Gastroesophageal sphincter (tissue), 4 donors: ENCODE results near the gene TTLL9. TPM values are rescaled to one million over a fixed set of nuclear protein-coding genes. Genes with fewer than 3 reads are reported as not detected.
"Not testable (repeated sequence)": the region's sequence is repeated elsewhere in the genome, so short reads cannot be mapped to it uniquely, and the experiment has no call there.

Experiments used
- ATAC-seq: fragments of 150-250 bp; one replicate; pipeline ENCODE4 v1.9.1; 2016; ENCODE audit warnings: mild to moderate bottlenecking, moderate library complexity
- H3K27ac ChIP-seq, 4 donors: fragments of 200-600 bp; sonication (generic) in 3 of 4; 1 replicate in 3 of 4; 2 replicates in 1 of 4; pipeline ENCODE4 v1.5.1; 2016 to 2019
- H3K27me3 ChIP-seq: fragments of 200-600 bp; sonication (generic); one replicate; pipeline ENCODE4 v1.5.1; 2019
- H3K36me3 ChIP-seq, 2 donors: fragments of 200-600 bp; sonication (generic); one replicate each; pipeline ENCODE4 v1.5.1; 2019; ENCODE audit warnings: control low read depth in 1 of 2
- H3K4me1 ChIP-seq, 3 donors: fragments of 200-600 bp; sonication (generic); 1 replicate in 2 of 3; 2 replicates in 1 of 3; pipeline ENCODE4 v1.5.1; 2016 to 2019; ENCODE audit warnings: control low read depth in 2 of 3
- H3K4me3 ChIP-seq, 2 donors: fragments of 200-600 bp; sonication (generic); one replicate each; pipeline ENCODE4 v1.5.1; 2019; ENCODE audit warnings: mild to moderate bottlenecking in 1 of 2, moderate library complexity in 1 of 2
- H3K9me3 ChIP-seq, 3 donors: fragments of 200-600 bp; sonication (generic); one replicate each; pipeline ENCODE4 v1.5.1; 2017 to 2019; ENCODE audit warnings: control low read depth in 2 of 3
- CTCF ChIP-seq, 4 experiments: fragments of 200-600 bp in 2 of 4; fragments of 450-650 bp in 2 of 4; sonication (generic) in 1 of 4; IDR thresholded peaks; one replicate each; pipeline ENCODE4 v1.5.1; 2017 to 2019; ENCODE audit warnings: antibody characterized with exemption in 4 of 4, mild to moderate bottlenecking in 2 of 4, moderate library complexity in 2 of 4
- EP300 ChIP-seq: sonication (generic); formaldehyde crosslinking; IDR thresholded peaks from one replicate; pipeline ENCODE4 v1.6.1; 2017; ENCODE audit warnings: antibody characterized with exemption, mild to moderate bottlenecking
- POLR2A ChIP-seq, 2 donors: fragments of 450-650 bp; IDR thresholded peaks; one replicate each; pipeline ENCODE4 v1.6.1; 2017; ENCODE audit warnings: antibody characterized with exemption in 2 of 2, mild to moderate bottlenecking in 2 of 2, moderate library complexity in 1 of 2
- POLR2AphosphoS5 ChIP-seq: sonication (generic); formaldehyde crosslinking; IDR thresholded peaks from one replicate; pipeline ENCODE4 v1.6.1; 2017; ENCODE audit warnings: antibody characterized with exemption
- WGBS, 2 donors: methylation state at CpG; one replicate each; pipeline ENCODE4 v1.1.5; 2018; ENCODE audit warnings: low coverage in 1 of 2; 5-methylcytosine and 5-hydroxymethylcytosine counted together
- total RNA-seq, 4 donors: library from RNA; depleted of rRNA; stranded (reverse); fragments of >200 nt; gene quantifications; one replicate each; pipeline ENCODE4 v1.1.0, GENCODE V29; 2016

TTLL9 gene
- total RNA-seq, 4 donors from 2014 or later = 0.47 TPM; not detected in 3

DNA sequence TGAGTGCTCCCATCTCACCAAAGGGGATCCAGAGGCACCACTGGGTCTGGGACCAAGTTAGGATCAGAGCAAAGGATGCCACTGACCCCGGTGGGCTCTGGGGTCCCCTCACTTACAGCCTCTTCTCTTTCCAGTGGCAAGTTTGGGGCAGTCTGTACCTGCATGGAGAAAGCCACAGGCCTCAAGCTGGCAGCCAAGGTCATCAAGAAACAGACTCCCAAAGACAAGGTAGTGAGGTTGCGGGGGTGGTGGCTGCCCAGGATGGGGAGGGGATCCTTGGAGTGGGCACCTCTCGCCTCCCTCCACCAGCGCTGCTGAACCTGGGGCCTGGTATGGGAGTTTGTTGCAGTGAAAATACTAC lies 46.3 kb upstream of the TTLL9 start:
- WGBS, 2 donors = no CpG with 5 or more reads among the region's 4 CpGs
- Histone ChIP-seq H3K36me3 (no peaks in the 10 kb centered on the region), H3K27me3 (no peaks in the 10 kb centered on the region), H3K27ac (no peak overlapping the region), H3K4me3 (no peak overlapping the region), H3K9me3 (no peaks in the 10 kb centered on the region), H3K4me1 (peaks cover 0 to 14% (median 3%) of the 10 kb centered on the region in 3 donors)
- ATAC-seq = no peak
- TF ChIP-seq EP300 = no peak
- no peak for TF ChIP-seq CTCF (IDR thresholded peaks at IDR 0.05)
- no peak for TF ChIP-seq POLR2A (IDR thresholded peaks at IDR 0.05)
- TF ChIP-seq POLR2AphosphoS5 = no peak

- peaks cover 0 to 14% (median 3%) of the 10 kb centered on the region in 3 donors for H3K4me1 ChIP-seq
- TF ChIP-seq CTCF (IDR thresholded peaks at IDR 0.05) (no peak), POLR2AphosphoS5 (no peak), EP300 (no peak), POLR2A (IDR thresholded peaks at IDR 0.05) (no peak)
- ATAC-seq = no peak
- no peak overlapping the region for H3K27ac ChIP-seq
- no peaks in the 10 kb centered on the region for H3K27me3 ChIP-seq
- 60 to 69% methylated on average over 7 to 10 of the region's 14 CpGs for WGBS, 2 donors
- H3K4me3 ChIP-seq = no peak overlapping the region
- H3K36me3 ChIP-seq = no peaks in the 10 kb centered on the region
- no peaks in the 10 kb centered on the region for H3K9me3 ChIP-seq
Measured at GRCh38 chr20:31824554-31825313, 45.7 kb upstream of the TTLL9 start.

DNA sequence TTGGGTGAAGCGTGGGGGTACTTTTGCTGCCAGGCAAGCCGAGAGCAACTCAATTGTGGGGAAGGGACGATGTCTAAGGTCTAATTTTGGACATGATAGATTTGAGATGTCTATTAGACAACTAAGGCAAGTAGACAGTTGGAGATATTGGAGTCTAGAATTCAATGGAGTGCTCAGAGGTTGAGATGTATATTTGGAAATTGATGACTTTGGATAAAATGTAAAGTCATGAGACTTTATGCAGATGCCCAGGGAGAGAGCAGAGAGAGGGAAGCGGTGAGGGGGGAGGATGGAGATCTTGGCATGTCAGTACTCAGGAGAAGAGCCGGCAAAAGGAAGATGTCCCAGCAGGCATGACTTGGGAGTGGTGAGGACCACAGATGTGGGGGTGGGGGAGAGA lies 44.4 kb upstream of the TTLL9 start:
- no peak for ATAC-seq
- H3K36me3 ChIP-seq = no peaks in the 10 kb centered on the region
- H3K9me3 ChIP-seq = no peaks in the 10 kb centered on the region
- 83 to 84% methylated on average over 2 to 5 of the region's 5 CpGs for WGBS, 2 donors
- TF ChIP-seq POLR2A (IDR thresholded peaks at IDR 0.05) (no peak), POLR2AphosphoS5 (no peak), EP300 (no peak), CTCF (IDR thresholded peaks at IDR 0.05) (no peak)
- H3K27me3 ChIP-seq = no peaks in the 10 kb centered on the region
- H3K4me1 ChIP-seq = peaks cover 0 to 14% (median 3%) of the 10 kb centered on the region in 3 donors
- H3K4me3 ChIP-seq = no peak overlapping the region
- H3K27ac ChIP-seq = no peak overlapping the region

DNA sequence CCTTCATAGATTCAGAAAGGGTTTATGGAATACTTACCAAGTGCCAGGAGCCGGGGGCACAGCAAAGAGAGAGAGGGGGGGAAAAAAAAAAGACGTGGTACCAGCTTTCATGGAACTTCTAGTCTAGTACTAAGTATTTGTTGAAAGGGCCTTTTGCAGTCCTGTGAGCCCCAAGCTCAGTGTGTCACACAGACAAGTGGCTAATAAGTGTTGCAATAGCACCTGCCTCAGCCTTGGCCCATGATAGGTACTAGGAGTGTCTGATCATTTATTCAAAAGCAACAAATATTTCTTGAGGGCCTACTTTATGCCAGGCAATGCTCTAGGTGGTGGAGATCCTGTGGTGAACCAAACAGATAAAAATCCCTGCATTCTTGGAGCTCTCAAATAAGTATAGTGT lies 43.4 kb upstream of the TTLL9 start:
- H3K27ac ChIP-seq = no peak overlapping the region
- no peak for ATAC-seq
- WGBS, 2 donors = 54 to 80% methylated on average over 1 of the region's 2 CpGs
- no peak overlapping the region for H3K4me3 ChIP-seq
- TF ChIP-seq POLR2AphosphoS5 (no peak), CTCF (IDR thresholded peaks at IDR 0.05) (no peak), POLR2A (IDR thresholded peaks at IDR 0.05) (no peak), EP300 (no peak)
- H3K27me3 ChIP-seq = no peaks in the 10 kb centered on the region
- H3K9me3 ChIP-seq = no peaks in the 10 kb centered on the region
- peaks cover 0 to 14% (median 3%) of the 10 kb centered on the region in 3 donors for H3K4me1 ChIP-seq
- H3K36me3 ChIP-seq = no peaks in the 10 kb centered on the region

DNA sequence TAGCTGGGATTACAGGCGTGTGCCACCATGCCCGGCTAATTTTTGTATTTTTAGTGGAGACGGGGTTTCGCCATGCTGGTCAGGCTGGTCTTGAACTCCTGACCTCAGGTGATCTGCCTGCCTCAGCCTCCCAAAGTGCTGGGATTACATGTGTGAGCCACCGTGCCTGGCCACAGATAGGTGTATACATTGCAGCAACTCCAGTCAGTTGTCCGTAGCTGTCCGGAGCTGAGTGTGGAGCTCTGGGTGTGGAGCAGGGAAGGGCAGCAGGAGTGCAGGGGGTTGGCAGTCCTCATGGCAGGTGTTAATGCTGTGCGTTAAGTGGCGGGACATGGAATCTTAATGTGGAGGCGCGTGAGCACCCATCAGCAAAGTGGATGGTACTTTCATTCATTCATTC lies 42.4 kb upstream of the TTLL9 start:
- not testable (repeated sequence) for ATAC-seq, H3K36me3 ChIP-seq, H3K27me3 ChIP-seq, H3K9me3 ChIP-seq, H3K4me1 ChIP-seq, H3K4me3 ChIP-seq, H3K27ac ChIP-seq
- 92 to 100% methylated on average over 2 to 7 of the region's 11 CpGs for WGBS, 2 donors
